Esophagus (tissue), 2 donors: ENCODE data around the gene ZNF827. TPM values are rescaled to one million over a fixed set of nuclear protein-coding genes. Genes with fewer than 3 reads are reported as not detected.

Experiments
- H3K27ac ChIP-seq, 2 donors: one replicate each; pipeline ENCODE4 v1.5.1; 2013; ENCODE audit warnings: low read depth in 2 of 2, mild to moderate bottlenecking in 2 of 2, inconsistent platforms in 1 of 2, low read length in 1 of 2, moderate library complexity in 1 of 2
- H3K27me3 ChIP-seq, 2 donors: one replicate each; pipeline ENCODE4 v1.6.1; 2013; ENCODE audit warnings: low read length in 2 of 2, control low read depth in 1 of 2, mild to moderate bottlenecking in 1 of 2; ENCODE audit not compliant: insufficient read depth in 2 of 2, control insufficient read depth in 1 of 2
- H3K36me3 ChIP-seq, 2 donors: one replicate each; pipeline ENCODE4 v1.6.1; 2013; ENCODE audit warnings: low read length in 1 of 2; ENCODE audit not compliant: control insufficient read depth in 2 of 2, insufficient read depth in 2 of 2
- H3K4me1 ChIP-seq, 2 donors: one replicate each; pipeline ENCODE4 v1.6.1; 2013; ENCODE audit warnings: low read length in 1 of 2; ENCODE audit not compliant: control insufficient read depth in 2 of 2, insufficient read depth in 2 of 2
- H3K4me3 ChIP-seq, 2 donors: one replicate each; pipeline ENCODE4 v1.5.1; 2013; ENCODE audit warnings: low read length in 2 of 2, mild to moderate bottlenecking in 2 of 2, low read depth in 1 of 2, moderate library complexity in 1 of 2
- H3K9me3 ChIP-seq, 2 donors: one replicate each; pipeline ENCODE4 v1.6.1; 2013; ENCODE audit warnings: mild to moderate bottlenecking in 2 of 2, low read depth in 1 of 2, low read length in 1 of 2, moderate library complexity in 1 of 2; ENCODE audit not compliant: control insufficient read depth in 2 of 2, insufficient read depth in 1 of 2
- WGBS, 2 donors: extraction: QIAGEN DNeasy Blood & Tissue Kit; methylation state at CpG; one replicate each; pipeline ENCODE4 v1.1.7; 2013; 5-methylcytosine and 5-hydroxymethylcytosine counted together
- polyA plus RNA-seq, 2 donors: library from polyadenylated mRNA; stranded (reverse); fragments of 200-250 nt; gene quantifications; one replicate each; pipeline ENCODE4 v1.2.3, GENCODE V29; 2013
- donor health status: healthy with polysubstance abuse.
- donor health status: Bipolar disorder and iron deficiency.

Gene ZNF827
- polyA plus RNA-seq, 2 donors = 1.6 to 2.0 TPM

DNA sequence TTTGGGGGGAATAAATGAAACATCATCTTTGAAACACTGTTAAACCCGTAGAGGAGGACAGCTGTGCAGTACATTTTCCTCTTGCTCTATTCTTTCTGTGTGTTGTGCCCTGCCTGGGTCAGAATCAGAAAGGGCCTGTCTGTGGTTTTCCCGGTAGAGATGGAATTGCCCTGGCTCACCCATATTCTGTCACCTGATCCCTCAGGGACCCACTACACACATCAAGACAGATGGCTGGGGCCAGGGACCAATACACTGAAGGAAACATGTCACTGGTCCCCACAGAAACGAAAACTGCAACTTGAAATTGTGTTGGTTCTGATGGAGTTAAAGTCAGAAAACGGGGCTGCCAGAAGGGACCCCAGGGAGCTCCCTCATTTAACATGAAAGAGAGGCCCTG lies 114.9 kb downstream of the ZNF827 start:
- Histone ChIP-seq H3K36me3 (peaks cover 0 to 4% of the 10 kb centered on the region in 2 donors), H3K4me3 (no peak overlapping the region), H3K27me3 (no peaks in the 10 kb centered on the region), H3K4me1 (no peaks in the 10 kb centered on the region), H3K27ac (no peak overlapping the region), H3K9me3 (no peaks in the 10 kb centered on the region)
- 80 to 89% methylated on average over 4 of the region's 4 CpGs for WGBS, 2 donors

DNA sequence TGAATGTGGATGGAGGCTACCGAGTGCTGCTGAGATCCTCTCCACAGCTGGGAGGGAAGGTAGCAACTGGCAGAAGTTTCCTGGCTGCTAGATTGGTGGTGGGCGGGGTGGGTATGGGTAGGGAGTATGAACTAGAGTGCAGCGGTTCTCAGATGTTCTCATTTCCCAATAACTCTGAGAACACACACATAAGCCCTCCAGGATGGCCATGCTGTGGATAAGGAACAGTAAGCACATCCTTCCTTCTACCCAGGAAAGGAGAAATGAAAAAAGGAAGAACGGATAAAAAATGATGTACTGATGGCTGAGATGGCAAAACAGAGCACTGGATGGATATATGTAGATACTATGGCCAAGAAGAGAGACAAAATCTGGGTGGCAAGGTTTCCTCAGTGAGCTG lies 116.0 kb downstream of the ZNF827 start:
- 90 to 92% methylated on average over 4 of the region's 4 CpGs for WGBS, 2 donors

DNA sequence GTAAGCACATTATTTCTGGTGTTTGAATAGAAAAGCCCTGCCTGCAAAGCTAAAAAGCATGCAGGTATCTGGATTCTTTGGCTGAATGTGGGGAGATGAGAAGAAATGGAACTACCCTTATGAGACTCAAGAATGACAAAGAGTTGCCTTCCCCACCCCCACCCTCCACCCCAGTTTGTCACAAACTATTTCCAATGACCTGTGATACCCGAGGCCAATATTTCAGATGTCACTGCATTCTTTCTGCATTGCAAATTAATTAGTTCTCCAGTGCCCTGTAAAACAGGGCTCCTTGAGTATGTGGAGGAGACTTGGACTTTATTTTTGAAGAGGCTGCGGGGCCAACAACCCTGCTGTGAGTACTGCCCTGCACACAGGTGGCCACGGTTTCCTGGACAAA lies 116.4 kb downstream of the ZNF827 start:
- H3K36me3 ChIP-seq = peaks cover 0 to 4% of the 10 kb centered on the region in 2 donors
- H3K4me1 ChIP-seq = no peaks in the 10 kb centered on the region
- WGBS, 2 donors = 83 to 87% methylated on average over 3 of the region's 3 CpGs
- no peaks in the 10 kb centered on the region for H3K27me3 ChIP-seq
- H3K27ac ChIP-seq = no peak overlapping the region
- H3K9me3 ChIP-seq = no peaks in the 10 kb centered on the region
- no peak overlapping the region for H3K4me3 ChIP-seq

More for the DNA sequence above, 116.0 kb downstream of the ZNF827 start:
- Histone ChIP-seq H3K4me1 (no peaks in the 10 kb centered on the region), H3K4me3 (no peak overlapping the region), H3K27me3 (no peaks in the 10 kb centered on the region), H3K9me3 (no peaks in the 10 kb centered on the region), H3K27ac (no peak overlapping the region), H3K36me3 (peaks cover 0 to 4% of the 10 kb centered on the region in 2 donors)

DNA sequence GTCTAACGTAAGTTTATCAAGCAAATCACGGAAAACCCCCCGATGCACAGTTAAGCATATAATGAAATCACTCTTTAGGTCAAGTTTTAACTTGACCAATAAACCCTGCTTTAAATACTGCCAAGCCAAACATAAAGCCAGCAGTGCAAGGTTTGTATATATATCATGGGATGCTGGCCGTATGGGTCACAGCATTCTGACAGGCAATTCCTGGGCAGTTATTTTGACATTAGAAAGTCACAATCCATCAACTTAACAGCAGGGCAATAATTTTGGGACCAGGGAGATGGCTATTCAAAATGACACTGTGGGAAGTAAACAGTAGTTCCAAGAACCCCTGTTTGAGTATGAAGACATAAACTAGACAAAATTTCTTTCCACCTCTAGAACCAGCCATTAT lies 116.9 kb downstream of the ZNF827 start:
- WGBS, 2 donors = 42 to 55% methylated on average over 4 of the region's 4 CpGs
- no peak overlapping the region for H3K27ac ChIP-seq
- no peak overlapping the region for H3K4me3 ChIP-seq
- H3K27me3 ChIP-seq = no peaks in the 10 kb centered on the region
- H3K4me1 ChIP-seq = no peaks in the 10 kb centered on the region
- H3K9me3 ChIP-seq = no peaks in the 10 kb centered on the region
- H3K36me3 ChIP-seq = peaks cover 0 to 4% of the 10 kb centered on the region in 2 donors

DNA sequence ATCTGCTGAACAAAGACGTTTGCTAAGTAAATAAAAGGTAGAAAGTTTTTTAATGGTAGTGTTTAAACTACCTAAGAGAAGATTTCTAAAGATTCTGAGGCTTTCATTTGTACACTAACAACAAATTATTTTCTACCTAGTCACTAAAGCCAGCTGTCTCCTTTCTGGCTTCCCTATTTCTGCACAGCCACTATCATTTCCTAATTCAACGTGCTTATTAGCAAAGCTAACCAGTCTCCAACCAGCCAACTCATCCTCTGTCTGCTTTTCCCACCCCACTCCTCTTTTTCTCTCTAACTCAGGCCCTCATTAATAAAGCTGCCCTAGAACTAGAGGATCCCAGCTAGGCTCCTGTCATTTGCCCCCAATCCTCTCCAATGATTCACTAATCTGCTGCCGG lies 118.2 kb downstream of the ZNF827 start:
- 57 to 64% methylated on average over 3 of the region's 3 CpGs for WGBS, 2 donors
- no peak overlapping the region for H3K4me3 ChIP-seq
- H3K9me3 ChIP-seq = no peaks in the 10 kb centered on the region
- H3K4me1 ChIP-seq = no peaks in the 10 kb centered on the region
- H3K36me3 ChIP-seq = peaks cover 0 to 3% of the 10 kb centered on the region in 2 donors
- H3K27me3 ChIP-seq = no peaks in the 10 kb centered on the region
- H3K27ac ChIP-seq = no peak overlapping the region

DNA sequence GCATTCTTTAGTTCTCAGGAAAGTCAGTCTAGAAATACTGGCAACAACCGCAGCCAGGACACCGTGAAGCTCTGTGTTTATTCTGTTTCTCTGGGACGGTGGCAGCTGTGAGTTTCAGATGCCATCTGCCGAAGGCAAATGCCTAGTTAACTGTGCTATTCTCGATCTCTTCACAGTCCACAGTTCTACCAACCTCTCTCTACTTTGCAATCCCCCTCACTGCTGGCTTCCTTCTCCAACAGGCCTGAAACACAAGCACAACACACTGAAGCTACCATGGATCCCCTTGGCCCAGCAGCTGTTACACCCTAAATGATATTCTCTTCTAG lies 118.8 kb downstream of the ZNF827 start:
- WGBS, 2 donors = 69 to 71% methylated on average over 5 of the region's 5 CpGs
- Histone ChIP-seq H3K27ac (no peak overlapping the region), H3K36me3 (no peaks in the 10 kb centered on the region), H3K27me3 (no peaks in the 10 kb centered on the region), H3K4me3 (no peak overlapping the region), H3K4me1 (no peaks in the 10 kb centered on the region), H3K9me3 (no peaks in the 10 kb centered on the region)

DNA sequence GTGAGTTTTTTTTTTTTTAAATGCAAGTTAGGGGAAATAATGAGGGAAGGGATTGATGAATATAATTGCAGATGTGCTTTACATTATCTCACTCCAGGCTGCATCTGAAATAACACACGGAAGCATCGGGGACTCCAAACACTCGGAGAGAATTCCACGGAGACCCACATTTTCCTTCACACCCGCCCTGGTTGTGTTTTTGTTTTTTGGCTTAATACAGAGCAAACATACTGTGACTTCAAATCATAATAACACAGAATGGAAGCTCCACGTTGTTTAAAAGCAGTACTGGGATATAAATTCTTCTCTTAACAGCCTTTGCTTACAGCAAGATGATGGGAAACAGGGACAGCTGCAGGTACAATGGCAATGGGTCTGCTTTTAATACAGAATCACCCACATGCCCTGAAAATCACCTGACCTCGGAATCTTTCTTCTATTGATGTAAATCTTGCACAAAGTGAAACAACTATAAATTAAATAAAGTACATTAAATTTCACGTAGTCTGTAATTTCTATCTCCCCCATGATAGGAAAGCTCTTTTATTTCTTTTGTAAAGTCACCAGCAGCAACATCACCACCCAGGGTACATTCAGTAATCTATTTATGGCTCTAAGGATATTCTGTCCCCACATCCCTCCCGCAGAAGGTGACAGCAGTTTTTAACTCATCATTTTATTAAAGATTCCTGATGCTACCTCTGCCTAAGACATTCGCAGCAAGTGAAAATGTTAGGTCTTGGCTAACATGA lies 119.3 kb downstream of the ZNF827 start:
- no peaks in the 10 kb centered on the region for H3K36me3 ChIP-seq
- H3K27me3 ChIP-seq = no peaks in the 10 kb centered on the region
- H3K27ac ChIP-seq = no peak overlapping the region
- no peaks in the 10 kb centered on the region for H3K4me1 ChIP-seq
- WGBS, 2 donors = 86 to 88% methylated on average over 10 of the region's 10 CpGs
- H3K9me3 ChIP-seq = no peaks in the 10 kb centered on the region
- no peak overlapping the region for H3K4me3 ChIP-seq

DNA sequence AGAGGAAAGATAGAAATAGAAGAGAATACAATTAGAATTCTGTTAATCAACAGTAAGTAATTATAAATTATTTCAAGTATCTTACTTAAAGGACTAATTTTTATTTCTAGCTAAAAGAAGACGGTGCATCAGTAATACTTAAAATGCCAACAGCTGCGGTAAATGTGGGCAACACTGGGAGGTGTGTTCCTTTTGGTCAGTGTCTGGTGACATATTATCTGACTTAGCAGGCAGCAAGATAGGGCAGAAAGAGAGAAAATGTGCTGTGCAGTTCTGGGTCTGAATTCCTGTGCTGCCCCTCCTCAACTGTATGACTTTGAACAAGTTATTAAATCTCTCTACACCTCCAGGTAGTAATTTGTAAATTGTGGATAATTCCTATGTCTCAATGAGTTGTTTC lies 120.6 kb downstream of the ZNF827 start:
- Histone ChIP-seq H3K4me1 (no peaks in the 10 kb centered on the region), H3K36me3 (no peaks in the 10 kb centered on the region), H3K4me3 (no peak overlapping the region), H3K27ac (no peak overlapping the region), H3K9me3 (no peaks in the 10 kb centered on the region), H3K27me3 (no peaks in the 10 kb centered on the region)
- WGBS, 2 donors = 97 to 100% methylated on average over 2 of the region's 2 CpGs

DNA sequence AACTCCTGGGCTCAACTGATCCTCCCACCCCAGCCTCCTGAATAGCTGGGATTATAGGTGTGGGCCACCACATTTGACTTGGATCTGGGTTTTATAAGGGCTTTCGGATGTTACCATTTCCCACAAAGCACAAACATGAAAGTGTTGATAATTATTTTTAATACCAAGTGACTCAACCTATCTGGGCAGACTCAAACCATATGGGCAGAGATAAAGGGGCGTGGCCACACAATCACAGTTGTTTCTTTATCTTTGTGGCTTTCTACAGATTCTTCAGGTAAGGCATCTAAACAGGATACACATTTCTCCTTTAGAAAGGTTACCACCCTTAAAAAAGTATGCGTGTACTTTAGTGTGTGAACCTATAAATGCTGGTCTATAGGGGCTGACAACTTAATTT lies 122.5 kb downstream of the ZNF827 start:
- H3K27me3 ChIP-seq = no peaks in the 10 kb centered on the region
- no peak overlapping the region for H3K27ac ChIP-seq
- 92 to 94% methylated on average over 3 of the region's 3 CpGs for WGBS, 2 donors
- no peak overlapping the region for H3K4me3 ChIP-seq
- no peaks in the 10 kb centered on the region for H3K36me3 ChIP-seq
- H3K9me3 ChIP-seq = no peaks in the 10 kb centered on the region
- H3K4me1 ChIP-seq = no peaks in the 10 kb centered on the region

DNA sequence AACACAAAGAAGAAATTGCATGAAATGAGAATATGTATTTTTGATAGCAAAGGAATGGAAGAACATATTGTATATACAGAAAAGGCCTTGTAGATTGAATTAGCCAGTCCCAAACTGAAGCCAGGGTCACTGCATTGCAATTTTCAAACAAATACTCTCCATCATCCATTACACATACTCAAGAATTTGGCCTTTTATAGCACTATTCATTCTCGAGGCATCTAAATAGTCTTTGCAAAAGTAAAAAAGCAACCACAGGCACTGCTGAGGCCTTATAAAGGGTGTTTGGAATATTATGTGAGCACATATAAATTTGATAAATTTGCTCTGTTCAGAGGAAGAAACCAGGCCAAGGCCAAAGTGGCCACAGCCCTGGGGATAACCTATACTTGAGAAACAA lies 123.0 kb downstream of the ZNF827 start:
- no peak overlapping the region for H3K27ac ChIP-seq
- no peaks in the 10 kb centered on the region for H3K27me3 ChIP-seq
- no peaks in the 10 kb centered on the region for H3K4me1 ChIP-seq
- H3K36me3 ChIP-seq = no peaks in the 10 kb centered on the region
- no peaks in the 10 kb centered on the region for H3K9me3 ChIP-seq
- 82 to 83% methylated on average over 1 of the region's 1 CpG for WGBS, 2 donors
- H3K4me3 ChIP-seq = no peak overlapping the region
